Endothelial cell of umbilical vein (primary cell): ENCODE measurements around the gene SFRP2. TPM values are rescaled to one million over a fixed set of nuclear protein-coding genes. Genes with fewer than 3 reads are reported as not detected.

Source experiments
- BruUV-seq: library from RNA; stranded (reverse); fragments of 400-500 nt; replicated peaks from 2 replicates; lab custom pipeline; 2021; lab: Mats Ljungman, UMichigan
- CTCF ChIA-PET: fragments of 300-600, 350-600 bp; sonication (Branson Sonifier 250); formaldehyde crosslinking; loops from one replicate; lab custom pipeline; 2021; ENCODE audit warnings: antibody characterized with exemption, inconsistent platforms; lab: Charles Lee
- POLR2A ChIA-PET: fragments of 300-600, 350-600 bp; sonication (Branson Sonifier 250); formaldehyde crosslinking; loops from one replicate; lab custom pipeline; 2021; ENCODE audit warnings: antibody characterized with exemption, inconsistent platforms; lab: Charles Lee
- DNase-seq: peaks from one replicate; pipeline ENCODE4 v3.0.0-alpha.2; 2011; ENCODE audit warnings: low read depth, low spot score
- FAIRE-seq: peaks from 2 replicates; lab custom pipeline; 2011; peaks lifted over from hg19 to GRCh38; lab: Jason Lieb, UNC
- H2AFZ ChIP-seq: 2 replicates; pipeline ENCODE4 v1.6.0; 2012; ENCODE audit warnings: low read depth, low read length, control low read depth, inconsistent platforms
- H3K27ac ChIP-seq: 2 replicates; pipeline ENCODE4 v1.5.1; 2011; ENCODE audit warnings: low read depth, mild to moderate bottlenecking, control low read depth, low read length, moderate library complexity; ENCODE audit not compliant: insufficient read depth
- H3K27me3 ChIP-seq, 2 experiments: 2 replicates each; pipeline versions ENCODE4 v1.6.0 to v1.6.1; 2011; ENCODE audit warnings: low read length in 2 of 2, mixed read lengths in 1 of 2; ENCODE audit not compliant: control insufficient read depth in 2 of 2, insufficient read depth in 2 of 2
- H3K36me3 ChIP-seq, 2 experiments: 2 replicates in 1 of 2; 3 replicates in 1 of 2; pipeline ENCODE4 v1.5.1; 2011; ENCODE audit warnings: low read length in 2 of 2, mild to moderate bottlenecking in 1 of 2, moderate library complexity in 1 of 2; ENCODE audit not compliant: control insufficient read depth in 2 of 2, insufficient read depth in 2 of 2; ENCODE audit errors: extremely low read depth in 1 of 2
- H3K4me1 ChIP-seq: 3 replicates; pipeline ENCODE4 v1.5.1; 2011; ENCODE audit warnings: mild to moderate bottlenecking, low read length; ENCODE audit not compliant: control insufficient read depth, insufficient read depth; ENCODE audit errors: extremely low read depth
- H3K4me2 ChIP-seq: 2 replicates; pipeline ENCODE4 v1.6.1; 2011; ENCODE audit warnings: low read length, control low read depth, mixed read lengths; ENCODE audit not compliant: insufficient read depth
- H3K4me3 ChIP-seq, 3 experiments: fragments of 200-600 bp in 1 of 3; sonication (generic), shearing (Covaris generic) in 1 of 3; replicated peaks in 1 of 3; 2 replicates each; pipeline ENCODE4 v1.5.1; 2011 to 2016; ENCODE audit warnings: control low read depth in 3 of 3, low read length in 3 of 3, mild to moderate bottlenecking in 2 of 3, inconsistent platforms in 1 of 3, low read depth in 1 of 3, moderate library complexity in 1 of 3; ENCODE audit not compliant: insufficient read depth in 1 of 3
- H3K79me2 ChIP-seq: 2 replicates; pipeline ENCODE4 v1.6.0; 2012; ENCODE audit warnings: low read length, inconsistent platforms; ENCODE audit not compliant: control insufficient read depth, insufficient read depth
- H3K9ac ChIP-seq: replicated peaks from 2 replicates; pipeline ENCODE3; 2011; ENCODE audit warnings: low read length, control low read depth; ENCODE audit not compliant: insufficient read depth; ENCODE audit errors: extremely low read depth
- H3K9me1 ChIP-seq: replicated peaks from 3 replicates; pipeline ENCODE4 v1.6.0; 2011; ENCODE audit warnings: mild to moderate bottlenecking, low read length; ENCODE audit not compliant: control insufficient read depth, insufficient read depth; ENCODE audit errors: extremely low read depth
- H3K9me3 ChIP-seq: replicated peaks from 2 replicates; pipeline ENCODE4 v1.5.1; 2012; ENCODE audit warnings: low read length, inconsistent platforms; ENCODE audit not compliant: control insufficient read depth, insufficient read depth
- H4K20me1 ChIP-seq: replicated peaks from 2 replicates; pipeline ENCODE3; 2011; ENCODE audit warnings: mild to moderate bottlenecking, low read length; ENCODE audit not compliant: control insufficient read depth, insufficient read depth; ENCODE audit errors: extremely low read depth
- FOS ChIP-seq: IDR thresholded peaks from 2 replicates; pipeline ENCODE4 v1.6.1; 2011; ENCODE audit warnings: mild to moderate bottlenecking, low read length, moderate library complexity, borderline replicate concordance; ENCODE audit not compliant: insufficient read depth
- GATA2 ChIP-seq: IDR thresholded peaks from 2 replicates; pipeline ENCODE4 v1.7.0; 2011; ENCODE audit warnings: low read depth, mild to moderate bottlenecking, moderate library complexity, mixed read lengths, low read length; ENCODE audit not compliant: insufficient read length, insufficient read depth
- JUN ChIP-seq: IDR thresholded peaks from 2 replicates; pipeline ENCODE4 v1.6.1; 2011; ENCODE audit warnings: borderline replicate concordance, low read depth; ENCODE audit not compliant: insufficient read length, insufficient read depth
- MAX ChIP-seq: IDR thresholded peaks from 2 replicates; pipeline ENCODE4 v1.6.1; 2011; ENCODE audit not compliant: insufficient read depth, insufficient read length
- MYC ChIP-seq: IDR thresholded peaks from one replicate; pipeline ENCODE4 v1.6.1; 2011; ENCODE audit warnings: mild to moderate bottlenecking, low read depth, low read length
- POLR2A ChIP-seq: IDR thresholded peaks from 2 replicates; pipeline ENCODE4 v1.6.1; 2012; ENCODE audit warnings: low read depth, mild to moderate bottlenecking, control low read depth, low read length
- dilution Hi-C: fragments of 300-500 bp; cut with MboI; formaldehyde crosslinking; loops from one replicate; pipeline ENCODE4 v1.15.0; 2019; ENCODE audit warnings: low sequenced_read_pairs; ENCODE audit not compliant: extremely low pct_ligation_motif_present
- intact Hi-C: fragments of 100-400 bp; cut with micrococcal nuclease; formaldehyde crosslinking; loops from one replicate; pipeline ENCODE4 v1.10.0; 2022
- polyA plus RNA-seq, 4 experiments: library from polyadenylated mRNA; depleted of rRNA in 3 of 4; stranded (reverse) in 3 of 4; unstranded in 1 of 4; fragments of >200 nt; gene quantifications; 2 replicates each; pipeline versions ENCODE4 v1.2.1 to v1.2.3, GENCODE V29; 2011 to 2012; ENCODE audit warnings: missing spikeins in 1 of 4
- total RNA-seq: library from RNA; stranded (reverse); gene quantifications from 2 replicates; pipeline ENCODE4 v1.2.3, GENCODE V29; 2021
- TF ChIP-seq, protein P1 (sequence below), 2 donors: IDR thresholded peaks; 1 replicate in 1 of 2; 2 replicates in 1 of 2; pipeline ENCODE4 v1.5.1; 2011; ENCODE audit warnings: low read length in 2 of 2, mild to moderate bottlenecking in 2 of 2, moderate library complexity in 2 of 2, control low read depth in 1 of 2, inconsistent platforms in 1 of 2, low read depth in 1 of 2; ENCODE audit not compliant: insufficient read depth in 1 of 2; ENCODE audit errors: extremely low read depth in 1 of 2

The SFRP2 gene
- total and polyA plus RNA-seq, 2 donors (not counting 3 experiments of a cell fraction or from before 2014, with no cell fraction given) = 0.04 TPM; not detected in 1

GRCh38 chr4:153755186-153755585, 33.7 kb downstream of the SFRP2 start:
- dilution Hi-C loops = no loop called here
- no peak overlapping the region for H3K4me2 ChIP-seq
- DNase-seq = no peak
- no peak for TF ChIP-seq POLR2A
- FAIRE-seq = no peak
- intact Hi-C loops = no loop called here
- H4K20me1 ChIP-seq = no peaks in the 10 kb centered on the region
- POLR2A ChIA-PET = no interaction called here
- peaks cover 22 to 24% of the 10 kb centered on the region in 2 experiments for H3K27me3 ChIP-seq
- no peak overlapping the region for H3K9ac ChIP-seq
- no peak overlapping the region for H3K4me3 ChIP-seq
- no peaks in the 10 kb centered on the region for H3K79me2 ChIP-seq
- CTCF ChIA-PET = interaction anchor here (0.8 kb wide), 1 partner anchor 9 kb away, joined by 3 read pairs; no protein-coding TSS in a partner anchor
- no peaks in the 10 kb centered on the region for H3K9me3 ChIP-seq
- no TSS peak for BruUV-seq
- H3K4me1 ChIP-seq = no peaks in the 10 kb centered on the region
- no peak overlapping the region for H2AFZ ChIP-seq
- no peak overlapping the region for H3K27ac ChIP-seq
- no peaks in the 10 kb centered on the region for H3K36me3 ChIP-seq
- no peaks in the 10 kb centered on the region for H3K9me1 ChIP-seq

GRCh38 chr4:153750197-153750817, 38.6 kb downstream of the SFRP2 start:
- Histone ChIP-seq H4K20me1 (no peaks in the 10 kb centered on the region), H3K9me3 (no peaks in the 10 kb centered on the region), H3K4me3 (no peak overlapping the region), H3K27ac (no peak overlapping the region), H3K27me3 (peaks cover 3 to 7% of the 10 kb centered on the region in 2 experiments), H3K9ac (no peak overlapping the region), H3K9me1 (no peaks in the 10 kb centered on the region), H3K4me1 (no peaks in the 10 kb centered on the region), H2AFZ (no peak overlapping the region), H3K4me2 (no peak overlapping the region), H3K79me2 (no peaks in the 10 kb centered on the region), H3K36me3 (no peaks in the 10 kb centered on the region)
- TF ChIP-seq MYC (no peak), MAX (no peak), FOS (no peak), GATA2 (no peak), POLR2A (no peak), JUN (no peak)
- TF ChIP-seq, protein P1, sequence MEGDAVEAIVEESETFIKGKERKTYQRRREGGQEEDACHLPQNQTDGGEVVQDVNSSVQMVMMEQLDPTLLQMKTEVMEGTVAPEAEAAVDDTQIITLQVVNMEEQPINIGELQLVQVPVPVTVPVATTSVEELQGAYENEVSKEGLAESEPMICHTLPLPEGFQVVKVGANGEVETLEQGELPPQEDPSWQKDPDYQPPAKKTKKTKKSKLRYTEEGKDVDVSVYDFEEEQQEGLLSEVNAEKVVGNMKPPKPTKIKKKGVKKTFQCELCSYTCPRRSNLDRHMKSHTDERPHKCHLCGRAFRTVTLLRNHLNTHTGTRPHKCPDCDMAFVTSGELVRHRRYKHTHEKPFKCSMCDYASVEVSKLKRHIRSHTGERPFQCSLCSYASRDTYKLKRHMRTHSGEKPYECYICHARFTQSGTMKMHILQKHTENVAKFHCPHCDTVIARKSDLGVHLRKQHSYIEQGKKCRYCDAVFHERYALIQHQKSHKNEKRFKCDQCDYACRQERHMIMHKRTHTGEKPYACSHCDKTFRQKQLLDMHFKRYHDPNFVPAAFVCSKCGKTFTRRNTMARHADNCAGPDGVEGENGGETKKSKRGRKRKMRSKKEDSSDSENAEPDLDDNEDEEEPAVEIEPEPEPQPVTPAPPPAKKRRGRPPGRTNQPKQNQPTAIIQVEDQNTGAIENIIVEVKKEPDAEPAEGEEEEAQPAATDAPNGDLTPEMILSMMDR (IDR thresholded peaks at IDR 0.05; ENCODE audit: extremely low read depth in 1 of 2, insufficient read depth in 1 of 2, low read depth in 1 of 2, low read length in 2 of 2) = peak; percentile 70 to 75
- intact Hi-C loops = loop anchor here (1.0 to 2.0 kb wide), 6 partner anchors 101 to 607 kb away; no protein-coding TSS in a partner anchor
- DNase-seq (peak; percentile 69), FAIRE-seq (peak; percentile 90)
- dilution Hi-C loops = no loop called here
- POLR2A ChIA-PET = no interaction called here
- CTCF ChIA-PET = interaction anchor here (0.5 to 5.8 kb wide), 40 partner anchors 9 to 667 kb away, joined by 3 to 96 read pairs (median 4); partner anchors contain the start of gene TRIM2
- BruUV-seq = no TSS peak
